PC-9 (cell line): Measurements from ENCODE around the gene TRIM26.

ENCODE experiments used
- EZH2 ChIP-seq: fragments of 200-600 bp; sonication (generic); IDR thresholded peaks from 2 replicates; pipeline ENCODE4 v1.8.0; 2017; ENCODE audit warnings: antibody characterized with exemption, low read depth
- TF ChIP-seq, protein P1 (sequence below): fragments of 200-600 bp; sonication (generic); conservative IDR thresholded peaks from 2 replicates; pipeline ENCODE4 v1.6.1; 2017; ENCODE audit warnings: mixed run types, antibody characterized with exemption, mild to moderate bottlenecking, moderate library complexity

DNA sequence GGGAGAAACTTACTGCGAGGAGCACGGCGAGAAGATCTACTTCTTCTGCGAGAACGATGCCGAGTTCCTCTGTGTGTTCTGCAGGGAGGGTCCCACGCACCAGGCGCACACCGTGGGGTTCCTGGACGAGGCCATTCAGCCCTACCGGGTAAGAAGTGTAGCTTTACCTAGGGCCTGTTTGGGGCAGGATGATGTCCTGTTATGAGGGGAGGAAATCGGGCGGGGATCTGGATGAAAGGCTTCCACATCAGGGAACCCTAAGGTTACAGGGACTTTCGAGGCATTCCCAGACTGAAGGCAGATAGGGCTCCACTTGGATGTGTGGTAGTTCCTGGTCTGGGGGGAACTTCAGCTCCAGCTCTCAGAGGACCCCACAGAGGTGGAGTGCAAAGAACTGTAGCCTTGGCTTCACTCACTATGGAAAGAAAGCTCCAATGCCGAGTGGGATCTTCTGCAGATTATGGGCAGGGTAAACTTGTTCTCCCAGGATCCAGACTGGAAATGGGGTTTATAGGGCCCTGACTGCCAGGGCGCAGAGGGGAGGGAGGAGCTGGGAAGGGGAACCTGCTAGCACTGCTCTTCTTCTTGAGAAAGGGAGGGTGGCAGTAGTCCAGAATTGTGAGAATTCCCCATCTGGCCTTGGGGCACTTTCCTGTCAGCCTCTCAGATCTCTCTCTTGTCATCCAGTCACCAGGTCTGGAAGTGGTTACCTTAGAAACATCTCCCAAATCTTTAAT lies 49.1 kb downstream of the TRIM26 start:
- TF ChIP-seq, protein P1, sequence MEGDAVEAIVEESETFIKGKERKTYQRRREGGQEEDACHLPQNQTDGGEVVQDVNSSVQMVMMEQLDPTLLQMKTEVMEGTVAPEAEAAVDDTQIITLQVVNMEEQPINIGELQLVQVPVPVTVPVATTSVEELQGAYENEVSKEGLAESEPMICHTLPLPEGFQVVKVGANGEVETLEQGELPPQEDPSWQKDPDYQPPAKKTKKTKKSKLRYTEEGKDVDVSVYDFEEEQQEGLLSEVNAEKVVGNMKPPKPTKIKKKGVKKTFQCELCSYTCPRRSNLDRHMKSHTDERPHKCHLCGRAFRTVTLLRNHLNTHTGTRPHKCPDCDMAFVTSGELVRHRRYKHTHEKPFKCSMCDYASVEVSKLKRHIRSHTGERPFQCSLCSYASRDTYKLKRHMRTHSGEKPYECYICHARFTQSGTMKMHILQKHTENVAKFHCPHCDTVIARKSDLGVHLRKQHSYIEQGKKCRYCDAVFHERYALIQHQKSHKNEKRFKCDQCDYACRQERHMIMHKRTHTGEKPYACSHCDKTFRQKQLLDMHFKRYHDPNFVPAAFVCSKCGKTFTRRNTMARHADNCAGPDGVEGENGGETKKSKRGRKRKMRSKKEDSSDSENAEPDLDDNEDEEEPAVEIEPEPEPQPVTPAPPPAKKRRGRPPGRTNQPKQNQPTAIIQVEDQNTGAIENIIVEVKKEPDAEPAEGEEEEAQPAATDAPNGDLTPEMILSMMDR: no peak
- TF ChIP-seq EZH2: no peak
